Islet precursor cell (in vitro differentiated cells): ENCODE data around the gene DDX54.
"Not testable (repeated sequence)": the region's sequence is repeated elsewhere in the genome, so short reads cannot be mapped to it uniquely, and the experiment has no call there.

Source experiments
- DNase-seq: peaks from one replicate; pipeline ENCODE4 v3.0.0-alpha.2; 2018

DDX54 gene

GRCh38 chr12:113220593-113221180 lies 35.4 kb upstream of the DDX54 start:
- DNase-seq, result no peak

- DNase-seq, result no peak
Measured at GRCh38 chr12:113216027-113216426, 30.7 kb upstream of the DDX54 start.

DNA sequence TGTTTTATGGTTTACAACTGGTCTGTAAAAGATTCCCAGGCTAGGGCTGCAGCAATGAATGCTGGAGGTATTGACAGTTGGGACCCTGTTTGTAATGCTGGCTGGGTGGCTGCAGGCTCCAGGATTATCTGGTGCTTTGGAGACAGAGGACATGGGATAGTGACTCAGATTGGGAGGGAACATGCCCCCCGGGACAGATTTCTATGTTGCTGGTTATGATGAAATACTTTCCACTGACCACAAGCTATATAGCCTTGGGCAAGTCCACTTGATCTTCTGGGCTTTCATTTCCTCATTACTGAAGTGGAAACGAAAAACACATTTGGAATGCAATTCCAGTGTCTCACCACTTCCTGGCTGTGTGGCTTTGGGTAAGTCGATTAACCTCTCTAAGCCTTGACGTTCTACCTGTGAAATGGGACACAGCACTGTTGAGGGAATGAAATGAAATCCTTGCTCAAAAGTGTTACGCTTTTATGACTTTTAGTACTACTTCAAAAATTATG lies 29.7 kb upstream of the DDX54 start:
- peak; percentile 97 for DNase-seq

GRCh38 chr12:113211160-113211559 lies 25.9 kb upstream of the DDX54 start:
- DNase-seq, result no peak

GRCh38 chr12:113208041-113208934 lies 23.0 kb upstream of the DDX54 start:
- DNase-seq, result no peak

GRCh38 chr12:113207613-113208040 lies 22.3 kb upstream of the DDX54 start:
- DNase-seq, result peak; percentile 86

GRCh38 chr12:113206802-113207201 lies 21.5 kb upstream of the DDX54 start:
- not testable (repeated sequence) for DNase-seq

DNA sequence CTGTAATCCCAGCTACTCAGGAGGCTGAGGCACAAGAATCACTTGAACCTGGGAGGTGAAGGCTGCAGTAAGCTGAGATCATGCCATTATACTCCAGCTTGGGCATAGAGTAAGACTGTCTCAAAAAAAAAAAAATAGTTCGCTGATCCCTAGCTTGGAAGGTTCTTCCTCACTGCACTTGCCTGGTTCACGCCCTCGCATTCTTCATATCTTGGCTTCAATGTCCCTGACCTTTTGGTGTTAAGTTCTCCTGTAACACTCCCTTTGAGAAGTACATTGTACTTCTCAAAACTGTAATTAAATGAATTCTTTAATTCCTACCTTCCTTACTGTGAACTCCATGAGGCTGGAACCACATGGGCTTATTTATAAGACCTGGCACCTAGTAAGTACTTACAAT lies 19.5 kb upstream of the DDX54 start:
- DNase-seq, result no peak

- no peak for DNase-seq
Measured at GRCh38 chr12:113203852-113204760, 18.8 kb upstream of the DDX54 start.

DNA sequence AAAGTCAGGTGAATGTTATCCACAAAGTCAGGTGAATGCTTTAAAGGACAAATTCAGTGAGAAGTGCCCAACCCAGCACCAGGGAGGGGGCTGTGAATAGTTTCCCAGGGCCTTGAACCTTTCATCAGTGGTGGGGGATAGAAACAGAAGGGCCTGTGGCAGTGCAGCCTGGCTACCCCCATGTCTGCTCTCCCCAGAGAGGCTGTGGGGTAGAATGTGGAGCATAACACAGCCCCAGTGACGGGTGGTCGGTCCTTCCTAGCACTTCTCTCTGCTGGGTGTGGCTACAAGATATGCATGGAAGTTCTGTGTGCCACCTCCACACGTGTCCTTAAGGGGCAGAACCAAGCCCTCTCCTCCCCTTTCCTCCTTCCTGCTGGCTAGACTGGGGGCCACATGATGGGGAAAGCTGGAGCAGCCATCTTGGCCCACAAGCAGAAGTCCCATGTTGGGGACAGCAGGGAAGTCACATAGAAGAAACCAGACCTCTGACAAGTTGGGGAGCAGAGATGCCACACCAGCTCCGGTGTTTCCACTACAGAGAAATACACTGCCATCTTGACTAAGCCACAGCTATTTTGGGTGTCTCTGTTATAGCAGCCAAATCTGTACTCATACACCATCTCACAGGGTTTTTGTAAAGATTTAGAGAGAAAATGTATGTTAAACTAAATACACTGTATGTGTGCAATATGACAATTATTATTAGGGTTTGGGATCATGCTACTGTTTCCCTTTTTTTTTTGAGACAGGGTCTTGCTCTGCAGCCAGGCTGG lies 17.2 kb upstream of the DDX54 start:
- DNase-seq, result no peak

DNA sequence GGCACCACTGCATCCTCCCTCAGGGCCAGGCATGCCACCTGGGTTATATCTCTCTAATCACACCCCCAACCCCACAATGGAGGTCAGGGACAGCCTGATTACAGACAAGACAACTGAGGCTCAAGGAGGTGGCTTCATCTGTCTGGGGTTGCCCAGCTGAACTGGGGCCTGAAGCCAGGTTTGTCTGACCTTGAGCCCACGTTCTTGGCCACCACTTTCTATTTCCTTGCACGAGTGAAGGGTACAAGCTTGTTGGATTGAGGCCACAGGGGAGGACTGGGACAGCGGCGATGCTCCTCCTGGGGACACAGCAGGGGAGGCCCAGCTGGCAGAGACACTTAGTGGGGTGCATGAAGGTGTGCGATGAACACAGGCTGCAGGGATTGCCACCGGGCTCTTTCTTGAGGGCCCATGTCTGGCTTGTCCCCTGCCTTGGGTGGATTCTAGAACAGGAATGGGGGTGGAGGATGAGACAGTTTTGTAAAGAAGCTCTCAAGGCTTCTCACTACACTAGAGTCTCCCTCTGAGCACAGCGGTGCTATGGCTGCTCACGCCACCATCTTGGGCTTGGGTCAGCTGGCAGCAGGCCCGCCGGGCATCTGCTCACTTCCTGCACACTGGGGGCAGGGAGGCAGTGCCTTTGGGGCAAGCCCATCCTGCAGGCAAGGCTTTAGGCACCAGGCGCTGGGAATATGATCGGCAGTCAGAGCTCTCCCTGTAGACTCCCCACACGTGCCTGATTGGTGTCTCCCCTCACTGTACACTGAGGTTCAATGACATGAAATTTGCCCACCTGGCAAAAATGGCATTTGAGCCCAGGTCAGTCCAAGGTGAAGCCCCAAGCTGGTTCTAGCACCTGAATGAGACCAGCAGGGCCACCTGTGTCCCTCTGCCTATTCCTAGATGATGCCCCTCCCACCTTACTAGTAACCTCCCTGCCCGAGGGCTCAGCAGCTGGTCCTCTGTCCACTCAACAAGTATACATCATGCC lies 16.2 kb upstream of the DDX54 start:
- no peak for DNase-seq

GRCh38 chr12:113200021-113200797 lies 14.9 kb upstream of the DDX54 start:
- DNase-seq, result no peak

- no peak for DNase-seq
Measured at GRCh38 chr12:113198296-113198695, 13.0 kb upstream of the DDX54 start.

GRCh38 chr12:113197518-113198077 lies 12.3 kb upstream of the DDX54 start:
- no peak for DNase-seq

DNA sequence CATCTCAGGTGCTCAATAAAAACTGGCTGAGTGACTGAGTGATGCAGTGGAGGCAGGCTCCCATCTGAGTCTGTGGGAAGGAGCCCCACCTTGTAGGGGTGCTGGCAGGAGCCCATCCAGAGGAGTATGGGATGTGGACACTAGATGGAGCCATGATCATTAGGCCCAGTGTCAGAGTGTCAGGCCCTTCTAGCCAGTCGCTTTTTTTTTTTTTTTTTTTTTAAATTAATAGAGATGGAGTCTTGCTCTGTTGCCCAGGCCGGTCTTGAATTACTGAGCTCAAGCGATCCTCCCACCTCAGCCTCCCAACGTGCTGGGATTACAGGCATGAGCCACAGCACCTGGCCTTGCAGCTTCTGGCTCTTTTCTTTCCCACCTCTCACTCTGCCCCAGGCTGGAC lies 11.7 kb upstream of the DDX54 start:
- peak; percentile 81 for DNase-seq

- no peak for DNase-seq
Measured at GRCh38 chr12:113196582-113196981, 11.3 kb upstream of the DDX54 start.

DNA sequence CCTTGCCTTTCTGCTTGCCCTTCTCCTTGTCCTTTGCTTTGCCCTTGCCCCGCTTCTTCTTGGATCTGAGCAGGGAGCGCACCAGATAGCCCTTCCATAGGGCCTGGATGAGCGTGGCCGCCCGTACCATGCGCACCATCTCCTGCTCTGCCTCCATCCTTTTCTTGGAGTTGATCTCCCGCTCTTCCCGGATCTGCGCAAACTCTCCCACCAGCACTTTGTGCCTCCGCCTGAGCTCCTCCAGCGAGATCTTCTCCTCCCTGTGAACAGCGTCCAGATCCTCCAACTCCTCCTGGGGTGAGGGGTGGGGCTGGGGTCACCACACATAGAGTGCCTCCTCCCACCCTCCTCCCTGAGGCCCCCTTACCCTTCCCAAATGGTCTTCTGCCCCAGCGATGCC lies 10.3 kb upstream of the DDX54 start:
- no peak for DNase-seq

DNA sequence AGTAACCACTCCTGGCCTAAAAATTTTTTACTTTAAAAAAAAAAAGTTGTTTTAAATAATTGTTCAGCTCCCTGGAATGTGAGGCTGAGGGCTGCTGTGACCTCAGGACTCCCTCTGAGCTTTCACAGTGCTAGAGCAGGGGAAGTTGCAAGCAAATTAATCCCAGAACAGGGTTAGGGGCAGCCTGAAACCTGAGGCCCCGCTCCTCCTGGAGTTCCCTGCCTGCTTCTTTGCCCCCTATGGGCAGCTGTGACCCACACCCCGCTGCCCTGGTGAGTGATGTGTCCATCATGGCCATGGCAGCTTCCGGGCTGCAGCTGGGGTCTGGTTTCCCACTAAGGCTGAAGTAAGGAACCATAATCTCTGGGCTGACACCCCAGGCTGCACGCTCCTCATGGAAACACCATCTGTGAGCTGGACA lies 9.7 kb upstream of the DDX54 start:
- DNase-seq, result peak; percentile 70

DNA sequence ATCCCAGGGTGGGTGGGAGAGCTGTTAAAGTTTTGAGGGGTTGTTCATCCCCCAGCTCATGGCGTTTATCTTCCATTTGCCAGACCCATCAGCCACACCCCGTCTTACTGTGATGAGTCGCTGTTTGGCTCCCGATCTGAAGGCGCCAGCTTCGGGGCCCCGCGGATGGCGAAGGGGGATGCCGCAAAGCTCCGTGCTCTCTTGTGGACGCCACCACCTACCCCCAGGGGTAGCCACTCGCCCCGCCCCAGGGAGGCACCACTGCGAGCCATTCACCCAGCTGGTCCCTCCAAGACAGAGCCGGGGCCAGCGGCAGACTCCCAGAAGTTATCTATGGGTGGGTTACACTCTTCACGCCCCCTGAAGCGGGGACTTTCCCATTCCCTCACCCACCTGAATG lies 5.9 kb upstream of the DDX54 start:
- DNase-seq, result no peak

GRCh38 chr12:113190761-113191160 lies 5.5 kb upstream of the DDX54 start:
- DNase-seq, result peak; percentile 94
